A549 (cell line): ENCODE measurements around the gene PRKAR1B. TPM values are rescaled to one million over a fixed set of nuclear protein-coding genes. Genes with fewer than 3 reads are reported as not detected.

Source experiments
- ATAC-seq, 2 experiments: fragments of 200-7000 bp in 1 of 2; fragments of >200 bp in 1 of 2; cut with Nextera tagmentation in 1 of 2; cut with Tn5 transposase in 1 of 2; 3 replicates each; pipeline versions ENCODE4 v1.8.0 to v1.9.1; 2018 to 2020; ENCODE audit warnings: mild to moderate bottlenecking in 1 of 2, moderate library complexity in 1 of 2
- CTCF ChIA-PET: fragments of 300-600 bp; sonication (Branson Sonifier 250); formaldehyde crosslinking; extraction: SDS; loops from one replicate; lab custom pipeline; 2021; ENCODE audit warnings: antibody characterized with exemption, inconsistent platforms; lab: Yijun Ruan, JAX
- POLR2A ChIA-PET: fragments of 350-600 bp; formaldehyde crosslinking; extraction: SDS; loops from one replicate; lab custom pipeline; 2021; ENCODE audit warnings: antibody characterized with exemption, inconsistent platforms; lab: Yijun Ruan, JAX
- DNase-seq, 2 experiments: peaks; one replicate each; pipeline versions ENCODE4 v3.0.0 to v3.0.0-alpha.2; 2011 to 2016; ENCODE audit warnings: low read depth in 1 of 2, low spot score in 1 of 2
- FAIRE-seq: peaks from 2 replicates; lab custom pipeline; 2011; peaks lifted over from hg19 to GRCh38; lab: Jason Lieb, UNC
- H3K27ac ChIP-seq, 2 experiments: fragments of >200 bp; sonication (Bioruptor Twin); formaldehyde crosslinking; 3 replicates each; pipeline ENCODE4 v1.5.1; 2016 to 2017
- H3K4me1 ChIP-seq: fragments of >200 bp; sonication (Bioruptor Twin); formaldehyde crosslinking; 3 replicates; pipeline ENCODE4 v1.6.1; 2016
- H3K4me2 ChIP-seq: fragments of >200 bp; sonication (Bioruptor Twin); formaldehyde crosslinking; 3 replicates; pipeline ENCODE4 v1.6.1; 2016
- H3K4me3 ChIP-seq: fragments of >200 bp; sonication (Bioruptor Twin); formaldehyde crosslinking; 3 replicates; pipeline ENCODE4 v1.5.1; 2016
- H3K9me3 ChIP-seq: fragments of >200 bp; sonication (Bioruptor Twin); formaldehyde crosslinking; 3 replicates; pipeline ENCODE4 v1.6.1; 2016
- ATOH8 ChIP-seq: fragments of 250-450 bp; sonication (Bioruptor Pico); IDR thresholded peaks from 2 replicates; pipeline ENCODE4 v1.5.0; 2020; ENCODE audit warnings: low read depth, mild to moderate bottlenecking, moderate library complexity
- BCL3 ChIP-seq: fragments of >200 bp; sonication (Bioruptor Twin); formaldehyde crosslinking; IDR thresholded peaks from 3 replicates; pipeline ENCODE4 v1.6.1; 2016
- BHLHE40 ChIP-seq: IDR thresholded peaks from 2 replicates; pipeline ENCODE4 v1.6.1; 2012; ENCODE audit warnings: low read depth, low read length, inconsistent platforms
- CBX2 ChIP-seq: fragments of 200-600 bp; sonication (generic); IDR thresholded peaks from 2 replicates; pipeline ENCODE4 v1.6.1; 2016; ENCODE audit warnings: low read depth, mild to moderate bottlenecking, borderline replicate concordance
- CHD2 ChIP-seq: fragments of 150-350 bp; IDR thresholded peaks from 2 replicates; pipeline ENCODE4 v1.6.1; 2014; ENCODE audit warnings: low read length; ENCODE audit not compliant: partially characterized antibody
- CTCF ChIP-seq: fragments of >200 bp; sonication (Bioruptor Twin); formaldehyde crosslinking; IDR thresholded peaks from 3 replicates; pipeline ENCODE4 v1.5.1; 2016
- E2F6 ChIP-seq: IDR thresholded peaks from 2 replicates; pipeline ENCODE4 v1.6.1; 2012; ENCODE audit warnings: low read depth, borderline replicate concordance
- ELK1 ChIP-seq: fragments of 150-350 bp; IDR thresholded peaks from 2 replicates; pipeline ENCODE4 v1.6.1; 2014; ENCODE audit warnings: low read depth, mild to moderate bottlenecking, low read length
- EP300 ChIP-seq, 2 experiments: fragments of >200 bp; sonication (Bioruptor Twin); formaldehyde crosslinking; IDR thresholded peaks; 2 replicates in 1 of 2; 3 replicates in 1 of 2; pipeline ENCODE4 v1.6.1; 2016 to 2017
- FOSB ChIP-seq: fragments of 250-450 bp; sonication (Bioruptor Pico); IDR thresholded peaks from 2 replicates; pipeline ENCODE4 v1.5.0; 2020; ENCODE audit warnings: mild to moderate bottlenecking, moderate library complexity
- HEYL ChIP-seq: fragments of 250-450 bp; sonication (Bioruptor Pico); IDR thresholded peaks from 2 replicates; pipeline ENCODE4 v1.8.0; 2021; ENCODE audit warnings: mild to moderate bottlenecking, moderate library complexity
- HOXB13 ChIP-seq: fragments of 250-450 bp; sonication (Bioruptor Pico); IDR thresholded peaks from 2 replicates; pipeline ENCODE4 v1.5.0; 2020; ENCODE audit warnings: low read depth, mild to moderate bottlenecking, moderate library complexity
- JUN ChIP-seq, 2 experiments: fragments of >200 bp; sonication (Bioruptor Twin); formaldehyde crosslinking; IDR thresholded peaks; 2 replicates in 1 of 2; 3 replicates in 1 of 2; pipeline ENCODE4 v1.6.1; 2016 to 2017
- JUNB ChIP-seq: fragments of >200 bp; sonication (Bioruptor Twin); formaldehyde crosslinking; IDR thresholded peaks from 2 replicates; pipeline ENCODE4 v1.6.1; 2016
- MAX ChIP-seq: IDR thresholded peaks from 2 replicates; pipeline ENCODE4 v1.6.1; 2012
- MYC ChIP-seq: IDR thresholded peaks from 2 replicates; pipeline ENCODE4 v1.6.1; 2012; ENCODE audit warnings: mild to moderate bottlenecking, inconsistent platforms, low read length, improper control_type of control experiment, borderline replicate concordance
- NFE2L2 ChIP-seq: fragments of 150-350 bp; conservative IDR thresholded peaks from 2 replicates; pipeline ENCODE4 v1.6.1; 2014; ENCODE audit warnings: low read length
- NR3C1 ChIP-seq: fragments of >200 bp; sonication (Bioruptor Twin); formaldehyde crosslinking; IDR thresholded peaks from 3 replicates; pipeline ENCODE4 v1.6.1; 2017
- PHF8 ChIP-seq: fragments of 200-600 bp; sonication (generic); IDR thresholded peaks from 2 replicates; pipeline ENCODE4 v1.6.1; 2016; ENCODE audit warnings: low read depth, mild to moderate bottlenecking, antibody characterized with exemption, moderate library complexity, borderline replicate concordance
- POLR2A ChIP-seq: IDR thresholded peaks from 2 replicates; pipeline ENCODE4 v1.6.1; 2012; ENCODE audit warnings: mild to moderate bottlenecking, low read length
- POLR2AphosphoS2 ChIP-seq: conservative IDR thresholded peaks from 2 replicates; pipeline ENCODE4 v1.6.1; 2012; ENCODE audit warnings: low read length, improper control_type of control experiment, inconsistent platforms
- RARB ChIP-seq: fragments of 250-450 bp; sonication (Bioruptor Pico); IDR thresholded peaks from 2 replicates; pipeline ENCODE4 v1.8.0; 2021; ENCODE audit warnings: mild to moderate bottlenecking, moderate library complexity
- REST ChIP-seq: fragments of 200-600 bp; sonication (generic); IDR thresholded peaks from 2 replicates; pipeline ENCODE4 v1.6.1; 2016; ENCODE audit warnings: antibody characterized with exemption, mild to moderate bottlenecking, moderate library complexity
- RNF2 ChIP-seq: fragments of 200-600 bp; sonication (generic); IDR thresholded peaks from 2 replicates; pipeline ENCODE4 v1.6.1; 2016; ENCODE audit warnings: low read depth, mild to moderate bottlenecking, antibody characterized with exemption, moderate library complexity, borderline replicate concordance
- SMC3 ChIP-seq: fragments of >200 bp; sonication (Bioruptor Twin); formaldehyde crosslinking; IDR thresholded peaks from 3 replicates; pipeline ENCODE4 v1.6.1; 2018; ENCODE audit warnings: inconsistent platforms
- SREBF2 ChIP-seq: fragments of 450-650 bp; IDR thresholded peaks from 2 replicates; pipeline ENCODE4 v1.6.1; 2014; ENCODE audit warnings: mild to moderate bottlenecking, moderate library complexity
- USF2 ChIP-seq: fragments of 450-650 bp; IDR thresholded peaks from 2 replicates; pipeline ENCODE4 v1.6.1; 2014; ENCODE audit warnings: antibody characterized with exemption
- ZC3H11A ChIP-seq: fragments of 450-650 bp; IDR thresholded peaks from 2 replicates; pipeline ENCODE4 v1.6.1; 2014; ENCODE audit warnings: antibody characterized with exemption, mild to moderate bottlenecking
- ZFP36 ChIP-seq: fragments of 450-650 bp; IDR thresholded peaks from 2 replicates; pipeline ENCODE4 v1.6.1; 2014; ENCODE audit warnings: borderline replicate concordance; ENCODE audit not compliant: partially characterized antibody
- WGBS: methylation state at CpG from one replicate; pipeline ENCODE4 v1.1.6; 2017; ENCODE audit errors: missing lambda C conversion rate; 5-methylcytosine and 5-hydroxymethylcytosine counted together
- polyA plus RNA-seq, 4 experiments: library from polyadenylated mRNA; depleted of rRNA in 3 of 4; stranded (reverse); fragments of >200 nt; fragmentation: RNase III in 1 of 4; extraction: RNeasy Plus Mini Kit Qiagen cat#74134 plus additional on column Dnase treatment in 1 of 4; gene quantifications; 2 replicates in 3 of 4; 3 replicates in 1 of 4; pipeline ENCODE4 v1.2.3, GENCODE V29; 2011 to 2017

Gene PRKAR1B
- polyA plus RNA-seq, 2 of the 4 experiments (the other 2 are of a cell fraction), result 10.1 to 33.7 TPM

GRCh38 chr7:519484-520390 lies 207.3 kb downstream of the PRKAR1B start, which contains the start of gene PDGFA:
PDGFA (minus strand) TSS chr7:519846; CDS start chr7:519001, 845 bp downstream.
- CTCF ChIA-PET, result interaction anchor here (0.7 to 4.3 kb wide), 13 partner anchors 11 to 193 kb away, joined by 3 to 35 read pairs (median 5); no protein-coding TSS in a partner anchor
- POLR2A ChIA-PET, result interaction anchor here (0.6 to 2.8 kb wide), 6 partner anchors 16 to 187 kb away, joined by 3 to 18 read pairs (median 6); no protein-coding TSS in a partner anchor
- TF ChIP-seq BCL3 (peak; percentile 72; the same call in 1 of the 3 replicates), POLR2A (peak; percentile 76), SREBF2 (no peak), NR3C1 (no peak), FOSB (CRISPR knock-in tag) (no peak), HOXB13 (no peak), POLR2AphosphoS2 (no peak), SMC3 (0 out of 3 replicates have a peak, but pooled peaks have one; percentile 3), CBX2 (no peak), CHD2 (no peak), CTCF (no peak), BHLHE40 (no peak), RNF2 (no peak), HEYL (no peak), E2F6 (no peak), USF2 (no peak), ATOH8 (CRISPR knock-in tag) (no peak), ZC3H11A (no peak), MAX (no peak), JUNB (no peak), EP300 (IDR thresholded peaks at IDR 0.05) (no peak), PHF8 (no peak), REST (no peak), JUN (IDR thresholded peaks at IDR 0.05) (peak; percentile 35 to 72; a peak in 3 of 5 replicates), ZFP36 (no peak), RARB (CRISPR knock-in tag) (no peak), ELK1 (no peak), MYC (no peak), NFE2L2 (no peak)

More at GRCh38 chr7:519484-520390, 207.3 kb downstream of the PRKAR1B start, which contains the start of gene PDGFA:
- ATAC-seq (peak; percentile 44 to 69), FAIRE-seq (no peak), DNase-seq (peak; percentile 63 to 78)
- Histone ChIP-seq H3K27ac (peak within 1 kb of the TSS; percentile 89 to 94), H3K9me3 (no peaks in the 10 kb centered on the region), H3K4me1 (peaks cover 29% of the 10 kb centered on the region), H3K4me2 (peak within 1 kb of the TSS; percentile 99), H3K4me3 (peak within 1 kb of the TSS; percentile 74)
- WGBS, result 0% methylated on average over 3 of the region's 132 CpGs
